ENCODE results near the gene UNC93A. TPM values are rescaled to one million over a fixed set of nuclear protein-coding genes. Genes with fewer than 3 reads are reported as not detected.
"Not testable (repeated sequence)": the region's sequence is repeated elsewhere in the genome, so short reads cannot be mapped to it uniquely, and the experiment has no call there.

The UNC93A gene
- total and polyA plus RNA-seq, 5 donors: not detected

- intact Hi-C loops (cut with DNase I); H3K27ac ChIP-seq (ENCODE audit: low read length); H3K27me3 ChIP-seq (ENCODE audit: control insufficient read depth, insufficient read depth); ATAC-seq; DNase-seq; H3K4me3 ChIP-seq (ENCODE audit: low read length); H3K4me1 ChIP-seq (ENCODE audit: control insufficient read depth, insufficient read depth, low read length); H3K9me3 ChIP-seq (ENCODE audit: control insufficient read depth, low read length): not testable (repeated sequence)
- WGBS: 90% methylated on average over 10 of the region's 10 CpGs
Observed at GRCh38 chr6:167318856-167319255, 27.7 kb downstream of the UNC93A start.

- H3K4me1 ChIP-seq (ENCODE audit: control insufficient read depth, insufficient read depth, low read length); H3K27me3 ChIP-seq (ENCODE audit: control insufficient read depth, insufficient read depth); intact Hi-C loops (cut with DNase I); H3K27ac ChIP-seq (ENCODE audit: low read length); H3K9me3 ChIP-seq (ENCODE audit: control insufficient read depth, low read length); ATAC-seq; H3K4me3 ChIP-seq (ENCODE audit: low read length); DNase-seq: not testable (repeated sequence)
- 71% methylated on average over 30 of the region's 32 CpGs for WGBS
Observed at GRCh38 chr6:167319856-167320753, 29.0 kb downstream of the UNC93A start.

- ATAC-seq; H3K4me3 ChIP-seq (ENCODE audit: low read length); DNase-seq; intact Hi-C loops (cut with DNase I); H3K27ac ChIP-seq (ENCODE audit: low read length); H3K9me3 ChIP-seq (ENCODE audit: control insufficient read depth, low read length); H3K27me3 ChIP-seq (ENCODE audit: control insufficient read depth, insufficient read depth); H3K4me1 ChIP-seq (ENCODE audit: control insufficient read depth, insufficient read depth, low read length): not testable (repeated sequence)
- WGBS: 61% methylated on average over 13 of the region's 13 CpGs
Observed at GRCh38 chr6:167320754-167321056, 29.6 kb downstream of the UNC93A start.

- H3K4me3 ChIP-seq (ENCODE audit: low read length); H3K4me1 ChIP-seq (ENCODE audit: control insufficient read depth, insufficient read depth, low read length); H3K27ac ChIP-seq (ENCODE audit: low read length); ATAC-seq; intact Hi-C loops (cut with DNase I); H3K9me3 ChIP-seq (ENCODE audit: control insufficient read depth, low read length); DNase-seq; H3K27me3 ChIP-seq (ENCODE audit: control insufficient read depth, insufficient read depth): not testable (repeated sequence)
- WGBS: 79% methylated on average over 9 of the region's 9 CpGs
Observed at GRCh38 chr6:167321185-167321584, 30.1 kb downstream of the UNC93A start.

- Histone ChIP-seq H3K9me3 (ENCODE audit: control insufficient read depth, low read length) (no peaks in the 10 kb centered on the region), H3K27me3 (ENCODE audit: control insufficient read depth, insufficient read depth) (no peaks in the 10 kb centered on the region), H3K27ac (ENCODE audit: low read length) (no peak overlapping the region), H3K4me3 (ENCODE audit: low read length) (no peak overlapping the region), H3K4me1 (ENCODE audit: control insufficient read depth, insufficient read depth, low read length) (no peaks in the 10 kb centered on the region)
- no peak for DNase-seq
- WGBS: 88% methylated on average over 7 of the region's 7 CpGs
- no peak for ATAC-seq
- intact Hi-C loops (cut with DNase I): no loop called here
Observed at GRCh38 chr6:167323111-167323510, 32.0 kb downstream of the UNC93A start.

GRCh38 chr6:167324111-167324510 lies 33.0 kb downstream of the UNC93A start:
- H3K4me1 ChIP-seq (ENCODE audit: control insufficient read depth, insufficient read depth, low read length): no peaks in the 10 kb centered on the region
- intact Hi-C loops (cut with DNase I): no loop called here
- no peak for ATAC-seq
- no peak for DNase-seq
- H3K27me3 ChIP-seq (ENCODE audit: control insufficient read depth, insufficient read depth): no peaks in the 10 kb centered on the region
- H3K9me3 ChIP-seq (ENCODE audit: control insufficient read depth, low read length): no peaks in the 10 kb centered on the region
- WGBS: 85% methylated on average over 10 of the region's 10 CpGs
- no peak overlapping the region for H3K27ac ChIP-seq (ENCODE audit: low read length)
- H3K4me3 ChIP-seq (ENCODE audit: low read length): no peak overlapping the region

GRCh38 chr6:167325766-167326165 lies 34.7 kb downstream of the UNC93A start:
- H3K4me1 ChIP-seq (ENCODE audit: control insufficient read depth, insufficient read depth, low read length): no peaks in the 10 kb centered on the region
- no peak overlapping the region for H3K27ac ChIP-seq (ENCODE audit: low read length)
- intact Hi-C loops (cut with DNase I): no loop called here
- H3K9me3 ChIP-seq (ENCODE audit: control insufficient read depth, low read length): no peaks in the 10 kb centered on the region
- no peak overlapping the region for H3K4me3 ChIP-seq (ENCODE audit: low read length)
- no peak for DNase-seq
- 96% methylated on average over 13 of the region's 13 CpGs for WGBS
- ATAC-seq: no peak
- no peaks in the 10 kb centered on the region for H3K27me3 ChIP-seq (ENCODE audit: control insufficient read depth, insufficient read depth)

- no peaks in the 10 kb centered on the region for H3K9me3 ChIP-seq (ENCODE audit: control insufficient read depth, low read length)
- 65% methylated on average over 4 of the region's 4 CpGs for WGBS
- ATAC-seq (no peak), DNase-seq (no peak)
- no peak overlapping the region for H3K27ac ChIP-seq (ENCODE audit: low read length)
- H3K27me3 ChIP-seq (ENCODE audit: control insufficient read depth, insufficient read depth): no peaks in the 10 kb centered on the region
- H3K4me3 ChIP-seq (ENCODE audit: low read length): no peak overlapping the region
- H3K4me1 ChIP-seq (ENCODE audit: control insufficient read depth, insufficient read depth, low read length): no peaks in the 10 kb centered on the region
- intact Hi-C loops (cut with DNase I): no loop called here
Observed at GRCh38 chr6:167327391-167327790, 36.3 kb downstream of the UNC93A start.

- no peak overlapping the region for H3K4me3 ChIP-seq (ENCODE audit: low read length)
- H3K27me3 ChIP-seq (ENCODE audit: control insufficient read depth, insufficient read depth): no peaks in the 10 kb centered on the region
- no peaks in the 10 kb centered on the region for H3K4me1 ChIP-seq (ENCODE audit: control insufficient read depth, insufficient read depth, low read length)
- 78% methylated on average over 5 of the region's 5 CpGs for WGBS
- no peak for DNase-seq
- ATAC-seq: no peak
- no peak overlapping the region for H3K27ac ChIP-seq (ENCODE audit: low read length)
- intact Hi-C loops (cut with DNase I): no loop called here
- no peaks in the 10 kb centered on the region for H3K9me3 ChIP-seq (ENCODE audit: control insufficient read depth, low read length)
Observed at GRCh38 chr6:167328086-167328485, 37.0 kb downstream of the UNC93A start.

- intact Hi-C loops (cut with DNase I): no loop called here
- Histone ChIP-seq H3K27ac (ENCODE audit: low read length) (no peak overlapping the region), H3K4me1 (ENCODE audit: control insufficient read depth, insufficient read depth, low read length) (no peaks in the 10 kb centered on the region), H3K9me3 (ENCODE audit: control insufficient read depth, low read length) (no peaks in the 10 kb centered on the region), H3K4me3 (ENCODE audit: low read length) (no peak overlapping the region), H3K27me3 (ENCODE audit: control insufficient read depth, insufficient read depth) (no peaks in the 10 kb centered on the region)
- ATAC-seq: no peak
- DNase-seq: no peak
- 73% methylated on average over 8 of the region's 8 CpGs for WGBS
Observed at GRCh38 chr6:167329014-167329413, 37.9 kb downstream of the UNC93A start.

GRCh38 chr6:167330750-167331149 lies 39.6 kb downstream of the UNC93A start:
- intact Hi-C loops (cut with DNase I): no loop called here
- DNase-seq (no peak), ATAC-seq (no peak)
- no peak overlapping the region for H3K27ac ChIP-seq (ENCODE audit: low read length)
- H3K9me3 ChIP-seq (ENCODE audit: control insufficient read depth, low read length): no peaks in the 10 kb centered on the region
- H3K4me1 ChIP-seq (ENCODE audit: control insufficient read depth, insufficient read depth, low read length): no peaks in the 10 kb centered on the region
- 75% methylated on average over 9 of the region's 9 CpGs for WGBS
- H3K4me3 ChIP-seq (ENCODE audit: low read length): no peak overlapping the region
- H3K27me3 ChIP-seq (ENCODE audit: control insufficient read depth, insufficient read depth): no peaks in the 10 kb centered on the region

GRCh38 chr6:167331565-167331964 lies 40.5 kb downstream of the UNC93A start:
- Histone ChIP-seq H3K27me3 (ENCODE audit: control insufficient read depth, insufficient read depth) (no peaks in the 10 kb centered on the region), H3K27ac (ENCODE audit: low read length) (no peak overlapping the region), H3K4me1 (ENCODE audit: control insufficient read depth, insufficient read depth, low read length) (no peaks in the 10 kb centered on the region), H3K9me3 (ENCODE audit: control insufficient read depth, low read length) (no peaks in the 10 kb centered on the region), H3K4me3 (ENCODE audit: low read length) (no peak overlapping the region)
- WGBS: 86% methylated on average over 11 of the region's 11 CpGs
- ATAC-seq: no peak
- no peak for DNase-seq
- intact Hi-C loops (cut with DNase I): no loop called here

Data from right cardiac atrium (tissue), 5 donors.